Measurements from ENCODE around the gene PDGFC.

Gene PDGFC

GRCh38 chr4:157004279-157005161 lies 32.9 kb upstream of the PDGFC start:
- Histone ChIP-seq H3K4me3 (ENCODE audit: low read length) (no peak overlapping the region), H3K4me2 (ENCODE audit: low read length) (peak overlapping the region; percentile 46), H3K9me3 (replicated peaks; ENCODE audit: low read length) (no peaks in the 10 kb centered on the region), H3K4me1 (ENCODE audit: control insufficient read depth, insufficient read depth, low read length) (peaks cover 34% of the 10 kb centered on the region), H3K27me3 (ENCODE audit: control insufficient read depth, insufficient read depth, low read length) (no peaks in the 10 kb centered on the region), H3K9ac (ENCODE audit: low read depth, low read length) (peak overlapping the region; percentile 20), H3K36me3 (ENCODE audit: insufficient read depth, low read length) (no peaks in the 10 kb centered on the region)

- no peaks in the 10 kb centered on the region for H3K36me3 ChIP-seq (ENCODE audit: insufficient read depth, low read length)
- peaks cover 33% of the 10 kb centered on the region for H3K4me1 ChIP-seq (ENCODE audit: control insufficient read depth, insufficient read depth, low read length)
- peak overlapping the region; percentile 57 for H3K9ac ChIP-seq (ENCODE audit: low read depth, low read length)
- H3K9me3 ChIP-seq (replicated peaks; ENCODE audit: low read length) = no peaks in the 10 kb centered on the region
- peak overlapping the region; percentile 67 for H3K4me2 ChIP-seq (ENCODE audit: low read length)
- H3K27me3 ChIP-seq (ENCODE audit: control insufficient read depth, insufficient read depth, low read length) = no peaks in the 10 kb centered on the region
- H3K4me3 ChIP-seq (ENCODE audit: low read length) = no peak overlapping the region
Measured at GRCh38 chr4:156999175-156999517, 27.5 kb upstream of the PDGFC start.

- no peaks in the 10 kb centered on the region for H3K9me3 ChIP-seq (replicated peaks; ENCODE audit: low read length)
- H3K9ac ChIP-seq (ENCODE audit: low read depth, low read length) = peak overlapping the region; percentile 8
Measured at GRCh38 chr4:156998500-156999174, 27.0 kb upstream of the PDGFC start.

GRCh38 chr4:156992943-156993342 lies 21.3 kb upstream of the PDGFC start:
- Histone ChIP-seq H3K4me3 (ENCODE audit: low read length) (no peak overlapping the region), H3K9me3 (replicated peaks; ENCODE audit: low read length) (peaks cover 7% of the 10 kb centered on the region), H3K9ac (ENCODE audit: low read depth, low read length) (no peak overlapping the region), H3K4me1 (ENCODE audit: control insufficient read depth, insufficient read depth, low read length) (no peaks in the 10 kb centered on the region), H3K27me3 (ENCODE audit: control insufficient read depth, insufficient read depth, low read length) (no peaks in the 10 kb centered on the region), H3K36me3 (ENCODE audit: insufficient read depth, low read length) (no peaks in the 10 kb centered on the region), H3K4me2 (ENCODE audit: low read length) (no peak overlapping the region)

More at GRCh38 chr4:156998500-156999174, 27.0 kb upstream of the PDGFC start:
- Histone ChIP-seq H3K27me3 (ENCODE audit: control insufficient read depth, insufficient read depth, low read length) (no peaks in the 10 kb centered on the region), H3K4me2 (ENCODE audit: low read length) (peak overlapping the region; percentile 59), H3K4me3 (ENCODE audit: low read length) (peak overlapping the region; percentile 27), H3K4me1 (ENCODE audit: control insufficient read depth, insufficient read depth, low read length) (peaks cover 29% of the 10 kb centered on the region), H3K36me3 (ENCODE audit: insufficient read depth, low read length) (no peaks in the 10 kb centered on the region)

GRCh38 chr4:156991161-156991560 lies 19.6 kb upstream of the PDGFC start:
- peaks cover 7% of the 10 kb centered on the region for H3K9me3 ChIP-seq (replicated peaks; ENCODE audit: low read length)
- no peaks in the 10 kb centered on the region for H3K4me1 ChIP-seq (ENCODE audit: control insufficient read depth, insufficient read depth, low read length)
- no peaks in the 10 kb centered on the region for H3K36me3 ChIP-seq (ENCODE audit: insufficient read depth, low read length)
- no peaks in the 10 kb centered on the region for H3K27me3 ChIP-seq (ENCODE audit: control insufficient read depth, insufficient read depth, low read length)
- H3K9ac ChIP-seq (ENCODE audit: low read depth, low read length) = no peak overlapping the region
- no peak overlapping the region for H3K4me2 ChIP-seq (ENCODE audit: low read length)
- no peak overlapping the region for H3K4me3 ChIP-seq (ENCODE audit: low read length)

GRCh38 chr4:156983366-156983765 lies 11.8 kb upstream of the PDGFC start:
- H3K4me3 ChIP-seq (ENCODE audit: low read length) = no peak overlapping the region
- H3K36me3 ChIP-seq (ENCODE audit: insufficient read depth, low read length) = no peaks in the 10 kb centered on the region
- peaks cover 17% of the 10 kb centered on the region for H3K4me1 ChIP-seq (ENCODE audit: control insufficient read depth, insufficient read depth, low read length)
- no peaks in the 10 kb centered on the region for H3K27me3 ChIP-seq (ENCODE audit: control insufficient read depth, insufficient read depth, low read length)
- no peak overlapping the region for H3K9ac ChIP-seq (ENCODE audit: low read depth, low read length)
- H3K4me2 ChIP-seq (ENCODE audit: low read length) = no peak overlapping the region
- no peaks in the 10 kb centered on the region for H3K9me3 ChIP-seq (replicated peaks; ENCODE audit: low read length)

- Histone ChIP-seq H3K27me3 (ENCODE audit: control insufficient read depth, insufficient read depth, low read length) (no peaks in the 10 kb centered on the region), H3K4me2 (ENCODE audit: low read length) (no peak overlapping the region)
Measured at GRCh38 chr4:156981262-156981769, 9.7 kb upstream of the PDGFC start.

GRCh38 chr4:156977435-156978160 lies 6.0 kb upstream of the PDGFC start:
- Histone ChIP-seq H3K36me3 (ENCODE audit: insufficient read depth, low read length) (no peaks in the 10 kb centered on the region), H3K4me1 (ENCODE audit: control insufficient read depth, insufficient read depth, low read length) (peaks cover 71% of the 10 kb centered on the region)

More at GRCh38 chr4:156981262-156981769, 9.7 kb upstream of the PDGFC start:
- H3K9ac ChIP-seq (ENCODE audit: low read depth, low read length) = no peak overlapping the region
- H3K4me3 ChIP-seq (ENCODE audit: low read length) = no peak overlapping the region
- no peaks in the 10 kb centered on the region for H3K36me3 ChIP-seq (ENCODE audit: insufficient read depth, low read length)
- H3K4me1 ChIP-seq (ENCODE audit: control insufficient read depth, insufficient read depth, low read length) = peaks cover 35% of the 10 kb centered on the region
- H3K9me3 ChIP-seq (replicated peaks; ENCODE audit: low read length) = no peaks in the 10 kb centered on the region

GRCh38 chr4:156976147-156976546 lies 4.5 kb upstream of the PDGFC start:
- Histone ChIP-seq H3K4me3 (ENCODE audit: low read length) (peak overlapping the region; percentile 29), H3K4me1 (ENCODE audit: control insufficient read depth, insufficient read depth, low read length) (peaks cover 75% of the 10 kb centered on the region), H3K9ac (ENCODE audit: low read depth, low read length) (peak overlapping the region; percentile 41), H3K27me3 (ENCODE audit: control insufficient read depth, insufficient read depth, low read length) (no peaks in the 10 kb centered on the region), H3K4me2 (ENCODE audit: low read length) (peak overlapping the region; percentile 62), H3K36me3 (ENCODE audit: insufficient read depth, low read length) (no peaks in the 10 kb centered on the region), H3K9me3 (replicated peaks; ENCODE audit: low read length) (no peaks in the 10 kb centered on the region)

More at GRCh38 chr4:156977435-156978160, 6.0 kb upstream of the PDGFC start:
- H3K9me3 ChIP-seq (replicated peaks; ENCODE audit: low read length) = no peaks in the 10 kb centered on the region
- no peak overlapping the region for H3K4me3 ChIP-seq (ENCODE audit: low read length)
- peak overlapping the region; percentile 62 for H3K4me2 ChIP-seq (ENCODE audit: low read length)
- H3K9ac ChIP-seq (ENCODE audit: low read depth, low read length) = peak overlapping the region; percentile 61
- H3K27me3 ChIP-seq (ENCODE audit: control insufficient read depth, insufficient read depth, low read length) = no peaks in the 10 kb centered on the region

GRCh38 chr4:156975686-156976085 lies 4.1 kb upstream of the PDGFC start:
- H3K36me3 ChIP-seq (ENCODE audit: insufficient read depth, low read length) = no peaks in the 10 kb centered on the region
- peaks cover 75% of the 10 kb centered on the region for H3K4me1 ChIP-seq (ENCODE audit: control insufficient read depth, insufficient read depth, low read length)
- H3K4me3 ChIP-seq (ENCODE audit: low read length) = peak overlapping the region; percentile 29
- no peaks in the 10 kb centered on the region for H3K9me3 ChIP-seq (replicated peaks; ENCODE audit: low read length)
- no peaks in the 10 kb centered on the region for H3K27me3 ChIP-seq (ENCODE audit: control insufficient read depth, insufficient read depth, low read length)
- H3K4me2 ChIP-seq (ENCODE audit: low read length) = peak overlapping the region; percentile 62
- peak overlapping the region; percentile 41 for H3K9ac ChIP-seq (ENCODE audit: low read depth, low read length)

GRCh38 chr4:156974264-156974663 lies 2.7 kb upstream of the PDGFC start:
- Histone ChIP-seq H3K36me3 (ENCODE audit: insufficient read depth, low read length) (no peaks in the 10 kb centered on the region), H3K4me2 (ENCODE audit: low read length) (peak overlapping the region; percentile 46), H3K4me3 (ENCODE audit: low read length) (no peak overlapping the region), H3K9ac (ENCODE audit: low read depth, low read length) (no peak overlapping the region), H3K4me1 (ENCODE audit: control insufficient read depth, insufficient read depth, low read length) (peaks cover 71% of the 10 kb centered on the region), H3K9me3 (replicated peaks; ENCODE audit: low read length) (no peaks in the 10 kb centered on the region), H3K27me3 (ENCODE audit: control insufficient read depth, insufficient read depth, low read length) (no peaks in the 10 kb centered on the region)
